Measurements from ENCODE around the gene TUBB8B.
A peak's percentile ranks its signal among the peaks of the same experiment; 100 is the strongest.
"Not testable (repeated sequence)": the region's sequence is repeated elsewhere in the genome, so short reads cannot be mapped to it uniquely, and the experiment has no call there.

TUBB8B gene

DNA sequence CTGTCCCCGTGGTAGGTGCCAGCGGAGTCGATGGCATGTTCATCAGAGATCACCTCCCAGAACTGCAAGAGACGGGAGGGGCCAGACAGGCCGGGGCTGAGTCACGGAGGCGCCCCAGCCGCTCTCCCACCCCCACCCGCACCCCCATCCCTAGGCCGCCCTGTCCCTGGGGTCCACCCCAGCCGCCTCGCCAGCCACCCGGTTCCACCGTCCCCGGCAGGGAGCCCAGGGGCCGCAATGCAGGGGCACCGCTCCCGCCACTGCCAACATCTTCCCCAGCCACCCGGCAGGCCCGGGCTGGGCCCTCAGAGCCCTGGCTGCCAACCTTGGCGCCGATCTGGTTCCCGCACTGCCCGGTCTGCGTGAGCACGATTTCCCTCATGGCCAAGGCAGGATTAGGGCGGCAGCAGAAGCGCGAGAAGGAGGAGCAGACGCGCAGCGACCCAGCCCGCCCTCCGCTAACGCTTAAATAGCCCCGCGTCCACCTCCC lies at the start of gene TUBB8B:
Gene TUBB8B (minus strand): TSS at position 440 of the 490 bp plus-strand sequence. CDS start 58 bp downstream, at position 382.
- DNase-seq, result not testable (repeated sequence)

DNA sequence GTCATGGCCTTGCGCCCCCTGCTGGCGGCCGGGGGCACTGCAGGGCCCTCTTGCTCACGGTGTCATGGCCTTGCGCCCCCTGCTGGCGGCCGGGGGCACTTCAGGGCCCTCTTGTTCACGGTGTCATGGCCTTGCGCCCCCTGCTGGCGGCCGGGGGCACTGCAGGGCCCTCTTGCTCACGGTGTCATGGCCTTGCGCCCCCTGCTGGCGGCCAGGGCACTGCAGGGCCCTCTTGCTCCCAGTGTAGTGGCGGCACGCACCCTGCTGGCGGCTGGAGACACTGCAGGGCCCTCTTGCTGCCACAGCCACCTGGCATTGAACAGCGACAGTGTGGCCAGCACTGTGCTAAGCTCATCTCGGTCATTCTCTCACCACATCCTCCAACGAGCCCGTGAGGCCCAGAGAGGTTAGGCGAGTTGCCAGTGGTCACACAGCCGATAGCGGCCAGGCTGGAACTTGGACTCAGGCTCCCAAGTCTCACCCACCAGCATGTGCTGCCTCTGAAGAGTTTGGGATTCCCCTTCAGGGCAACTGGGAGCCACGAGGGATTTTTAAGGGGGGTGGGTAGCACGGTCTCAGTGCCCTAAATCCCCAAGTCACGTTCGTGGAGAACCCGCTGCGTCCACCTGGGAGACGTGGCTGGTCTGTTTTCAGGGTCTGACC lies 48.0 kb upstream of the TUBB8B start:
- peak; percentile 40 to 42 for DNase-seq

DNA sequence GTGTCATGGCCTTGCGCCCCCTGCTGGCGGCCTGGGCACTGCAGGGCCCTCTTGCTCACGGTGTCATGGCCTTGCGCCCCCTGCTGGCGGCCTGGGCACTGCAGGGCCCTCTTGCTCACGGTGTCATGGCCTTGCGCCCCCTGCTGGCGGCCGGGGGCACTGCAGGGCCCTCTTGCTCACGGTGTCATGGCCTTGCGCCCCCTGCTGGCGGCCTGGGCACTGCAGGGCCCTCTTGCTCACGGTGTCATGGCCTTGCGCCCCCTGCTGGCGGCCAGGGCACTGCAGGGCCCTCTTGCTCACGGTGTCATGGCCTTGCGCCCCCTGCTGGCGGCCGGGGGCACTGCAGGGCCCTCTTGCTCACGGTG lies 47.3 kb upstream of the TUBB8B start:
- not testable (repeated sequence) for DNase-seq

DNA sequence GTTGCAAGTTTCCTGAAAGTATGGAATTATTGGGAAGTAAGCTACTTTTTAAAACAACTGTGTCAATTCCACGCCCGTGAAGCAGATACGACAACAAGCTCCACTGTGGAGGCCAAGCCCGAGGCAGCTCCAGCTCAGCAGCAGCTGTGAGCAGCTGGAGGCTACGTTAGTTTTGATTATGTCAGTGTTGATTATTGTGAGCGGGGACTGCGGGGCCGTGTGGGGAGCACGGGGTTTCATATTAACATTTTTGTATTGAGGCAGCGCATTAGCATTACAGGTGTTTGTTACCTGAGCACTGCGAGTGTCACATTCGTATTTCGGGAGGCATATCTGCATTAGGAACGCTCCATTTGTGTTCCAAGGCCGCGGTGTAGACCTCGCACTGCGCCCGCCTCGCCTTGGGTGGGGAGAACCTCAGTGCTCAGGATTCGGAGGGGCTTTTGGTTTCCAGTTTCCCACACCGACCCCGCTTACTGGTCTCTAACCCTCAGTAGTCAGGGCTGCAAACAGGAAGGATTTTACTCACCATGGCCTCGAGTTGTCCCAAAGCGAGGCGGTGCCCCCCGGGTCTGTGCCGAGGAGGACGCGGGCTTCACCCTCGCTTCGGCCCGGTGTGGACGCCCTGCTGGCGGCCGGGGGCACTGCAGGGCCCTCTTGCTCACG lies 46.8 kb upstream of the TUBB8B start:
- not testable (repeated sequence) for DNase-seq

DNA sequence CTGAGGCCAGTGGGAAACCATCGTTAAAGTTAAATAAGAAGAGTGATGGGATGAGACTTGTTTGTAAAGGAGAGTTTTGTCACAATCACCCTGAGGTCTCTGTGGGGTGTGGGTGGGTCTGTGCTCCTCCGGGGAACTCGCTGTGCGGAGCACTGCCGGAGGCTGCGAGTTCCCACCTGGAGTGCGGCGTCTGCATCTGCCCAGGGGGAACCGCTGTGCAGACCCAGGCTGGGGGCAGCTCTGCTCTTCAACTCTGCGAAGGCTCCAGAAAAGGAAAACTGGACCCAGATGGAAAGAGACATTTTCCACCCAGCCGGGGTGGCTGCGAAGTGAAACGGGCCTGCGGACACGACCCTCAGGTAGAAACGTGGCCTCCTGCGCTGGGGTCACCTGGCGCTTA lies 46.2 kb upstream of the TUBB8B start:
- not testable (repeated sequence) for DNase-seq

DNA sequence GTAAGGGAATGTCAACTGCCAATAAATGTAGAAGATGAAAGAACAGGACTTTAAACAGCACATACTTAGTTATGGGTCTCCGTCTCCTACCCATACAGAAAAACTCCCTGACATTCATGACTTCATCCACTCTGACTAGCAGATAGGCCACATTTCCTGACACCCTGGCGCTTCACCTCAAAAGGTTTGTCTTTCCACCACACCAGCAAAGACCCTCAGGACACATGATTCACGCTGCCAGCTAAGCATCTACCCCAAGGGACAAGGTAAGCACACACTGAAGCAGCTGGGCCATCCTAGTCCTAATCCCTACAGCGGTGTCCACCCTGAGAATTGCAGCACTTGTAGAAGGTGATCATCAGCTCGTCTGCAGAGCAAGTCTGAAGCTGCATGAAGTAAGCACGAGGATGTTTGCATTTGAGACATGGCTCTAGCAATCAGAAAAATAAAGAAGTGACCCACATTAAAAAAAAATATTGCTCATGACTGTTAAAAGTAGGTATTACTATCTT lies 44.5 kb upstream of the TUBB8B start:
- not testable (repeated sequence) for DNase-seq

DNA sequence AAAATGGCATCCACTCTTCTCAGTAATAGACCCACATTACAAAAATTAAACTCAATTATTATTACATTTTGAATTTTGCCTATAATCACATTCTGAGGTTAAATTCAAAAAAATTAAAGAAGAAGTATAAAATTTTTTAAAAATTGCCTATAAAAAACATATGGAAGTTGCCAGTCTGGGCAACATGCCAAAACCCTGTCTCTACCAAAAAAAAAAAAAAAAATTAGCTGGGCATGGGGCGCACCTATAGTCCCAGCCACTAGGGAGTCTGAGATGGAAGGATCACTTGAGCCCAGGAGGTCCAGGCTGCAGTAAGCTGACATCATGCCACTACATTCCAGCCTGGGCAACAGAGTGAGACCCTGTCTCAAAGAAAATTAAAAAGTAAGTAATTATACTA lies 42.1 kb upstream of the TUBB8B start:
- not testable (repeated sequence) for DNase-seq

DNA sequence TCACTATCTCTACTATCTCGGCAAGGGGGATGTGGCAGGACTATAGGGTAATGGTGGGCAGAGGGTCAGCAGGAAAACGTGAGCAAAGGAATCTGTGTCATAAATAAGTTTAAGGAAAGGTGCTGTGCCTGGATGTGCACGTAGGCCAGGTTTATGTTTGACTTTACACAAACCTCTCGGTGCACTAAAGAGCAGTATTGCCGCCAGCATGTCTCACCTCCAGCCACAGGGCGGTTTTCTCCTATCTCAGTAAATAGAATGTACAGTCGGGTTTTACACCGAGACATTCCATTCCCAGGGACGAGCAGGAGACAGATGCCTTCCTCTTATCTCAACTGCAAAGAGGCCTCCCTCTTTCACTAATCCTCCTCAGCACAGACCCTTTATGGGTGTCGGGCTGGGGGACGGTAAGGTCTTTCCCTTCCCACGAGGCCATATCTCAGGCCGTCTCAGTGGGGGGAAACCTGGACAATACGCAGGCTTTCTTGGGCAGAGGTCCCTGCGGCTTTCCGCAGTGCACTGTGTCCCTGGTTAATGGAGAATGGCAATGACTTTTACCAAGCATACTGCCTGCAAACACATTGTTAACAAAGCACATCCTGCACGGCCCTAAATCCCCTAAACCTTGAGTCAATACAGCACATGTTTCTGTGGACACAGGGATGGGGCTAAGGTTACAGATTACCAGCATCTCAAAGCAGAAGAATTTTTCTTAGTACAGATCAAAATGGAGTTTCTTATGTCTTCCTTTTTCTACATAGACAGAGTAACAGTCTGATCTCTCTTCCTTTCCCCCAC lies 41.2 kb upstream of the TUBB8B start:
- not testable (repeated sequence) for DNase-seq

DNA sequence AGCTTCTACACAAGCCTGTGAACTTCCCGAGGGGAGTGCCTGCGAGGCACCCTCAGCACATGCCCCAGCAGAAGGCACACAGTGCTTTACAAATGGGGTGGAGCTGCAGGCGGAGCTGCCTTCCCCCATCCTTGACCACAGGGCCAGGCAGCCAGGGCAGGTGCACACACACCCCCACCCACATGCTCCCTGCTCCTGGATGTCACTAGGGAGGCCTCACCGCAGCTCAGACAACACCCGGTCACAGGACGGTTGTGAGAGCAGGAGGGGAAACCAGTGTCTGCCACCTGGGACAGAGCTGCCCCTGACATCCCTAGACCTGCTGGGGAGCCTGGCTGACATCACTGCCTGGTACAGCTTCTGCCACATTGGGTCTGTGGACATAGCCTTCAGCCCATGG lies 39.7 kb upstream of the TUBB8B start:
- DNase-seq, result not testable (repeated sequence)

DNA sequence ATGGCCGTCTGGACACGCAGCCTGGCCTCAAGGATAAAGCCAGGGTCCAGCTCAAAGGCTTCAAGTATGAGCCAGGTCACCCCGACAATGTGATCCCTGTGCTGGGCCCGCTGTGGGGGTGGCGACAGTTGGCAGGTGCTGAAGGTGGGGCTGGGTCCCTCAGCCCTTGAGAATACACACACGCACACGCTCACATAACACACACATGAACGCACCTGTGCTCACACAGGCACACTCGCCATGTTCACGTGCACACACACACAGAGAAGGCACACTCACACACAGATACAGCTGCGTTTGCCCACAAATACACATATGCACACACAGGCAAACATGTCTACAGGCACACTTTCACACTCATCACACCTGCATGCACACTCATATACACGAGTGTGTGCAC lies 35.4 kb upstream of the TUBB8B start:
- DNase-seq, result not testable (repeated sequence)

DNA sequence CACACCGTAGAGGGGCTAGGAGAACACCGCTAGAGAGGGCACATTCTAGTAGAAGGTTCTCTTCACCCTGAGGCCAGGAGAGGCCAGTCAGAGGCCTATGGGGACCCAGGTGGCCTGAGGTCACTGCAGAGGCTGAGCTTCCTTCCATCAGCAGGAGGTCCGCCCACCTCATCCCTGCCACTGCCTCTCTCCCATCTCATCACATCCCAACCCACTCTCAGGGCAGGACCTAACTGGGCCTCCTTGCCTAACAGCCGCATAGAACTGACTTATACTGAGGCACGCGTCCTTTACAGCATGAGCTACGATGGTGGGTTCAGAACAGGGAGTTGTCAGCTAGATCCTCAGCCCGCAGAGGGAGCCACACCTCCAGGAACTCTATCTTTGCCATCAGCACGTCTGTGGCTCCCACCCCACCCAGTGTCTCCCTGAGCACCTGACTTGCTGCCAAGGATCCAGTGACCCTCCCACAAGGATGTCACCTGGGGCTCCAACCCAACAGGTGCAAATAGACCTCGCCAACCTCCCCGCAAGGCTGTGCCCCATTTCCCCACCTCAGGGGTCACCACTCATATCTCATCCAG lies 33.3 kb upstream of the TUBB8B start:
- not testable (repeated sequence) for DNase-seq

DNA sequence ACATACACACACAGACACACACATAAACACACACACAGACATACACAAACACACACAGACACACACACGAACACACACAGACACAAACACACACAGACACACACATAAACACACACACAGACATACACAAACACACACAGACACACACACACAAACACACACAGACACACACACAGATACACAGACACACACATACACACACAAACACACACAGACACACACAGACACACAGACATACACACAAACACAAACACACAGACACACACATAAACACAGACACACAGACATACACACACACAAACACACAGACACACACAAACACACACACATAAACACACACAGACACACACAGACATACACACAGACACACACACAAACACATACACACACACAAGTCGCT lies 31.5 kb upstream of the TUBB8B start:
- not testable (repeated sequence) for DNase-seq

DNA sequence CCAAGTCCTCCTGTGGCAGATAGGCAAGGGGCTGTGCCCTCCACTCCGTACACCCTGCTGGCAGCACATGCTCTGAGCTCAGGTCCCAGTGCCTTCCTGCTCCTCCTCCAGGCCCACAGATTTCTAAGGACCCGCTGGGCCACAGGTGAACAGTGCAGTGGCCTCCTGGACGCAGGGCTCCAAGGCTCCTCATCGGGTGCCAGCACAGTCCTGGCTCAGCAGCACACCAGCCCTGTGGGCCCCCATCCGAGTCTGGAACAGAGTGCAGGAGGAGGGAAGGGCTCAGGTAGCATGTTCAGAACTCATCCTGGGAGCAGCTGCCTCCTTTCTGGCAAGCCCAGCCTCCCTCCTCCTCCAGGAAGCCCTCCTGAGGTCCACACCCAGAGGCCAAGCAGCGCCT lies 30.8 kb upstream of the TUBB8B start:
- not testable (repeated sequence) for DNase-seq

DNA sequence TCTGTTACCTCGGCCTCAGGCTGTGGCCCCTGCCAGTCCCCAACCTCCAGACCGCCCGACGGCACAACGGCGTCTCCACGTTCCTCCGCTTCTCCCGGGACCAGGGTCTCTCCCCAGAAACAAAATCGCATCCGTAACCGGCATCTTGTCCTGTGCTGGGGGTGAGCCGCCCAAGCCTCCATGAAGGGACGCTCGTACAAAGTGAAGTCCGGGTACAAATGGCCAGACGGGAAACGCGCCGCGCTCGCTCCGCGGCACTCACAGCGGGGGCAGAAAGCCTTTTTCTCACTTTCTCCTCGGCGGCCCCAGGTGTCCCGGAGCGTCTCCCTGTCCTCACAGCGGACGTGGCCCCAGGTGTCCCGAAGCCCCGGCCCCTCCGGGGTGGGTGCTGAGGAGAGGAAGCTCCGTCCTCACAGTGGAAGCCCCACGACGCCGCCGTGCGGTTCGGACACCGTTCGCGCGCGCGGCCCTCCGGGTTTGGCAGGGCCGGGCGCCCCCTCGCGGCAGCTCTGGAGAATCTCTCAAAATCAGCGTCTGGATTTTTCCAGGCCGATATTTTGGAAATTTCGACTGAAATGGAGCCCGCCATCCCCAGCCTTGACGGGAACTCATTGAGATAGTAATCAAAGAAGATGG lies 26.2 kb upstream of the TUBB8B start:
- DNase-seq, result not testable (repeated sequence)

DNA sequence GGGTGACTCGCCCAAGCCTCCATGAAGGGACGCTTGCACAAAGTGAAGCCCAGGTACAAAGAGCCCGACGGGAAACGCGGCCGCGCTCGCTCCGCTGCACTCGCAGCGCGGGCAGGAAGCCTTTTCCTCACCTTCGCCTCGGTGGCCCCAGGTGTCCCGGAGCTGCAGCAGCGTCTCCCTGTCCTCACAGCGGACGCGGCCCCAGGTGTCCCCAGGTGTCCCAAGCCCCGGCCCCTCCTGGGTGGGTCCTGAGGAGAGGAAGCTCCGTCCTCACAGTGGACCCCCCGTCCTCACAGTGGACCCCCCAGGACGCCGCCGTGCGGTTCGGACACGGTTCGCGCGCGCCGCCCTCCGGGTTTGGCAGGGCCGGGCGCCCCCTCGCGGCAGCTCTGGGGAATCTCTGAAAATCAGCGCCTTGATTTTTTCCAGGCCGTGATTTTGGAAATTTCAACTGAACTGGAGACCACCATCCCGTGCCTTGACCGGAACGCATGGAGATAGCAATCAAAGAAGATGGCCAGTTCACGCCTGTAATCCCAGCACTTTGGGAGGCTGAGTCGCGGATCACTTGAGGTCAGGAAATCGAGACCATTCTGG lies 23.9 kb upstream of the TUBB8B start:
- not testable (repeated sequence) for DNase-seq

DNA sequence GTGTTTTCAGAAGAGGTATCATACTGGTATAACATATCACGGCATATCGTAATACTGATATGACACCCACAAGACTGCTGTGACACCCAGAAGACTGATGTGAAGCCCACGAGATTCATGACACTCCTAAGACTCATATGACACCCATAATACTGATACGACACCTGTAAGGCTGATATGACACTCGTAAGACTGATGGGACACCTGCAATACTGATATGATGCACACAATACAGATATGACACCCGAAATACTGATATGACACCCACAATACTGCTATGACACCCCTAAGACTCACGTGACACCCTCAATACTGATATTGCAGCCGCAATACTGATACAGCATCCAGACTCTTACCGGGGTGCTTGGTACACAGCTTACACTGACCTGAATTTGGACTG lies 18.3 kb upstream of the TUBB8B start:
- not testable (repeated sequence) for DNase-seq

DNA sequence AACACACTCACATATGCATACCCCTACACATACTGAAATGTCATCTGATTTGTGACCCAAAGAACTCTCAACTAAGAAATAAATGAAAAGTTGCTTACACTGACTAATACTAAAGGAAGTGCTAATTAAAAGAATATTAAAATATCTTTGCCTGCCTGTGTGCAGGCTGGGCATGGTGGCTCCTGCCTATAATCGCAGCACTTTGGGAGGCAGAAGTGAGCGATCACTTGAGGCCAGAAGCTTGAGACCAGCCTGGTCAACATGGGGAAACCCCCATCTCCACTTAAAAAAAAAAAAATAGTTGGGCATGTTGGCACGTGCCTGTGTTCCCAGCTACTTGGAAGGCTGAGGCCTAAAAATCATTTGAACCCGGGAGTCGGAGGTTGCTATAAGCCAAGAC lies 14.9 kb upstream of the TUBB8B start:
- not testable (repeated sequence) for DNase-seq

DNA sequence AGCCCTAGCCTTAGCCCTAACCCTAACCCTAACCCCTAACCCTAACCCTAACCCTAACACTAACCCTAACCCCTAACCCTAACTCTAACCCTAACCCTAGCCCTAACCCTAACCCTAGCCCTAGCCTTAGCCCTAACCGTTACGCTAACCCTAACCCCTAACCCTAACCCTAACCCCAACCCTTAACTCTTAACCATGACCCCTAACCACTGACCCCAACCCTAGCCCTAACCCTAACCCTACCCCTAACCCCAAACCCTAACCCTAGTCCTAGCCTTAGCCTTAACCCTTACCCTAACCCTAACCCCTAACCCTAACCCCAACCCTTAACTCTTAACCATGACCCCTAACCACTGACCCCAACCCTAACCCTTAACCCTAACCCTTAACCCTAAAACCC lies 14.2 kb upstream of the TUBB8B start:
- not testable (repeated sequence) for DNase-seq

DNA sequence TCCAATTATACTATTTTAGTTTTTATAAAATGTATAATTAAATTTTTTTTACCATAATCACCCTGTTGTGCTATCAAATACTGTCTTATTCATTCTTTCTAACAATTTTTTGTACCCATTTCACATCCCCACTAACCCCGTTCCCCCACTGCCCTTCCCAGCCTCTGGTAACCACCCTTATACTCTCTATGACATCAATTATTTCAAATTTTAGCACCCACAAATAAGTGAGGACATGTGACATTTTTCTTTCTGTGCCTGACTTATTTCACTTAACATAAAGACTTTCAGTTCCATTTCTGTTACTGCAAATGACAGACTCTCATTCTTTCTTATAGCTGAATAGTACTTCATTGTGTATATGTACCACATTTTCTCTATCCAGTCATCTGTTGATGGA lies 5.0 kb upstream of the TUBB8B start:
- DNase-seq, result not testable (repeated sequence)

DNA sequence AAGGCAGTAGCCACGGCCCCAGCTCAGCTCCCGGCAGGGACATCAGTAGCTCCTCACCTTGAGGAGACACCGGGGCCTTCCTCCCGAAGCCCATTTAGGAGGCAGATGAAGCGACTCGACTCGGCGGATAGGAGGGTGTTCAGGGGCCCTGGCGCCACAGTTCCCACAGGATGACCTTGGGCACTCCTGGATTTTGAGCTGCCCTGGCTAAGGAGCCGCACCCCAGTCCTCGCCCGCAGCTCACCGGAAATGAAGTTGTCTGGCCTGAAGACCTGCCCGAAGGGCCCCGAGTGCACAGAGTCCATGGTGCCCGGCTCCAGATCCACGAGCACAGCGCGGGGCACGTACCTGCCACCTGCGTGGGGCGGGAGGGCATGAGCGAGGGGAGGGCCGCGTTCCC lies 719 bp downstream of the TUBB8B start:
- not testable (repeated sequence) for DNase-seq

DNA sequence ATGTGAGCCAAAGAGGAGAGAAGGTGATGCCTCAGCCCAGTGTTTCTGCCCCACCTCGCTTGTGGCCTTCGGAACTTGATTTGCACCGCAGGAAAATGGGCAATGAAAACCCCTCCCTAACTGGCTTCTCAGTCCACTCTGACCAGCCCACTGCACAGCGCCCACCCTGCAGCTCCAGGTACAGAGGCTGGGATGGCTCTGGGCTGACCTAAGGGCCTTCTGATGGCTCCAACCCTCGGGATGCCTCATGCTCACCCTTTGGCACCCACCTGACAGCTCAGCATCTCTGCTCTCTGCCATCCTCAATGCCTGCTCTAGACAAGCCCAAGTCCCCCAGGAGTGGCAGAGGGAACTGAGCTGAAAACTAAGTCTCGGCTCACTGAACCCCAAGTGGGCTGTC lies 36.2 kb downstream of the TUBB8B start:
- DNase-seq, result not testable (repeated sequence)

DNA sequence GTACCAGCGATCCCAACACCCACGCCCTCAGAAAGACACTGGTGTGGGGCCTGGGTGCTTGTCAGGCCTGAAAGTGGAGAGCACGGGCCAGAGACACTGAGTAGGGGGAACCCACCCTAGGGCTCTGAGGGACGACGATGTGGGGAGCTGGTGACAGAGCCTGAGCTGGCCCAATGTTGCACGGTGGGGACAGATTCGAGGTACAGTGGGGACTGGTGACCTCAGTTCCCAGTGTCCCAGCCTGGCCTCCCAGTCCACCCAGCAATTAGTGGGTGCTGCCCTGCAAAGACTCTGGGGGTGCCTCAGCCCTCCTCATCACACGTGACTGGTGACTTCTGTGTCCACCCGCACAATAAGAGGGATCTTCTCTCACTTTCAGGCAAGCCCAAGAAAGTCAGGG lies 36.6 kb downstream of the TUBB8B start:
- not testable (repeated sequence) for DNase-seq
